HepG2 (cell line): Measurements from ENCODE around the gene ANKS1B.

Experiments used
- CHD4 ChIP-seq: fragments of 200-600 bp; sonication (generic); IDR thresholded peaks from 2 replicates; pipeline ENCODE4 v1.7.0; 2017; ENCODE audit warnings: mild to moderate bottlenecking, low read length, borderline replicate concordance
- DPF2 ChIP-seq: sonication (generic); formaldehyde crosslinking; IDR thresholded peaks from 2 replicates; pipeline ENCODE4 v1.4.0; 2020; ENCODE audit warnings: mild to moderate bottlenecking, low read depth, missing genetic modification reagents, borderline replicate concordance
- ESRRA ChIP-seq: sonication (generic); formaldehyde crosslinking; IDR thresholded peaks from 2 replicates; pipeline ENCODE4 v1.5.1; 2020; ENCODE audit warnings: mild to moderate bottlenecking, low read depth, missing genetic modification reagents
- FOSL1 ChIP-seq: sonication (generic); formaldehyde crosslinking; IDR thresholded peaks from 2 replicates; pipeline ENCODE4 v1.9.0; 2021; ENCODE audit warnings: missing genetic modification reagents, borderline replicate concordance
- HDAC1 ChIP-seq: sonication (generic); formaldehyde crosslinking; IDR thresholded peaks from 2 replicates; pipeline ENCODE4 v1.5.1; 2020; ENCODE audit warnings: mild to moderate bottlenecking, missing genetic modification reagents
- MAFK ChIP-seq, 2 experiments: IDR thresholded peaks in 1 of 2; conservative IDR thresholded peaks in 1 of 2; 2 replicates each; pipeline ENCODE4 v1.6.1; 2011; ENCODE audit warnings: improper control_type of control experiment in 2 of 2, low read length in 2 of 2
- NCOA1 ChIP-seq: sonication (generic); formaldehyde crosslinking; IDR thresholded peaks from 2 replicates; pipeline ENCODE4 v1.9.0; 2021; ENCODE audit warnings: missing genetic modification reagents
- POLR2A ChIP-seq, 2 experiments: IDR thresholded peaks; 2 replicates each; pipeline ENCODE4 v1.6.1; 2011; ENCODE audit warnings: low read depth in 2 of 2, low read length in 2 of 2, mild to moderate bottlenecking in 1 of 2, moderate library complexity in 1 of 2; ENCODE audit not compliant: insufficient read depth in 1 of 2
- PRDM15 ChIP-seq: sonication (generic); formaldehyde crosslinking; IDR thresholded peaks from 2 replicates; pipeline ENCODE4 v1.4.0; 2020; ENCODE audit warnings: missing genetic modification reagents
- RBFOX2 ChIP-seq: fragments of 200-400 bp; formaldehyde crosslinking; IDR thresholded peaks from 2 replicates; pipeline ENCODE4 v1.6.1; 2017; ENCODE audit warnings: low read depth, mild to moderate bottlenecking, low read length
- ZFX ChIP-seq: sonication (generic); formaldehyde crosslinking; IDR thresholded peaks from 2 replicates; pipeline ENCODE4 v1.4.0; 2020; ENCODE audit warnings: mild to moderate bottlenecking, low read depth, missing genetic modification reagents, moderate library complexity
- TF ChIP-seq, protein P1 (sequence below): IDR thresholded peaks from 2 replicates; pipeline ENCODE4 v1.6.1; 2012; ENCODE audit warnings: inconsistent platforms
- TF ChIP-seq, protein P2 (sequence below): sonication (generic); formaldehyde crosslinking; IDR thresholded peaks from 2 replicates; pipeline ENCODE4 v1.4.0; 2020; ENCODE audit warnings: missing genetic modification reagents
- TF ChIP-seq, protein P3 (sequence below): sonication (generic); formaldehyde crosslinking; conservative IDR thresholded peaks from 2 replicates; pipeline ENCODE4 v1.4.0; 2020; ENCODE audit warnings: missing genetic modification reagents

DNA sequence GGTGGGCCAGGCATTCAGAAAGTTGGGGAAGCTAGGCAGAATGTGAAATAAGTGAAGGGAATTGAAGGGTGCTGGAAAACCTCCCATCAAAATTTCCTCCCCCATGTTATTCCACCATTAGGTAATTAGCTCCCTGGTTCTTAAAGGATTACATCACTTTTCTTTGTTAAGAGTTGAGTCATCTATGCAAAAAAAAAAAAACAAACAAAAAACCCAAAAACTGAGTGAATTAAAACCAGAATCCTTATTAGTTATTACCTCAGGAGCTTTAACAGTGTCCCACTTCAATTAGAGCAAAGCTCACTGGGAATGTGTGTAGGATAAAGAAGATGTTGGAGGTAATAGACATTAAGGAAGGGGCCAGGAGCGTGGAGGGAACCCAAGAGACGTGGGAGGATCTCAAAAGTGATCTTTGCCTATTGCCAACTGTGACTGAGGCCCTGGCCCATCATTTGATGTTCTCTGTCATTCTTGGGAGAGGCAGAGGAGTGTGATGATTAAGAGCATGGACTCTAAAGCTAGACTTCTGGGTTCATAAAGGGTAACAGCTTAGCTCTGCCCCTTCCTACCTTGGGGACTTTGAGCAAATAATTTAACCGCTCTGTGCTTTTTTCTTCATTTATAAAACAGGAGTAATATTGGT is 975.0 kb downstream of the ANKS1B start:
- no peak for TF ChIP-seq ESRRA
- TF ChIP-seq ZFX (CRISPR knock-in tag) = no peak
- no peak for TF ChIP-seq FOSL1 (CRISPR knock-in tag)
- no peak for TF ChIP-seq PRDM15
- no peak for TF ChIP-seq MAFK (conservative IDR thresholded peaks at IDR 0.05 in 1 of 2, IDR thresholded peaks at IDR 0.05 in 1 of 2; ENCODE audit: low read length in 2 of 2)
- TF ChIP-seq, protein P1, sequence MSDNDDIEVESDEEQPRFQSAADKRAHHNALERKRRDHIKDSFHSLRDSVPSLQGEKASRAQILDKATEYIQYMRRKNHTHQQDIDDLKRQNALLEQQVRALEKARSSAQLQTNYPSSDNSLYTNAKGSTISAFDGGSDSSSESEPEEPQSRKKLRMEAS = no peak
- no peak for TF ChIP-seq NCOA1
- no peak for TF ChIP-seq DPF2 (CRISPR knock-in tag)
- TF ChIP-seq, protein P2, sequence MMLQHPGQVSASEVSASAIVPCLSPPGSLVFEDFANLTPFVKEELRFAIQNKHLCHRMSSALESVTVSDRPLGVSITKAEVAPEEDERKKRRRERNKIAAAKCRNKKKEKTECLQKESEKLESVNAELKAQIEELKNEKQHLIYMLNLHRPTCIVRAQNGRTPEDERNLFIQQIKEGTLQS = no peak
- no peak for TF ChIP-seq CHD4
- no peak for TF ChIP-seq POLR2A (IDR thresholded peaks at IDR 0.05; ENCODE audit: insufficient read depth in 1 of 2, low read depth in 2 of 2, low read length in 2 of 2)
- TF ChIP-seq, protein P3, sequence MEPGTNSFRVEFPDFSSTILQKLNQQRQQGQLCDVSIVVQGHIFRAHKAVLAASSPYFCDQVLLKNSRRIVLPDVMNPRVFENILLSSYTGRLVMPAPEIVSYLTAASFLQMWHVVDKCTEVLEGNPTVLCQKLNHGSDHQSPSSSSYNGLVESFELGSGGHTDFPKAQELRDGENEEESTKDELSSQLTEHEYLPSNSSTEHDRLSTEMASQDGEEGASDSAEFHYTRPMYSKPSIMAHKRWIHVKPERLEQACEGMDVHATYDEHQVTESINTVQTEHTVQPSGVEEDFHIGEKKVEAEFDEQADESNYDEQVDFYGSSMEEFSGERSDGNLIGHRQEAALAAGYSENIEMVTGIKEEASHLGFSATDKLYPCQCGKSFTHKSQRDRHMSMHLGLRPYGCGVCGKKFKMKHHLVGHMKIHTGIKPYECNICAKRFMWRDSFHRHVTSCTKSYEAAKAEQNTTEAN (CRISPR knock-in tag) = no peak
- TF ChIP-seq RBFOX2 = no peak
- no peak for TF ChIP-seq HDAC1 (CRISPR knock-in tag)
